ENCODE results near the gene VAPA. TPM values are rescaled to one million over a fixed set of nuclear protein-coding genes. Genes with fewer than 3 reads are reported as not detected.

VAPA gene
- total RNA-seq, 4 donors from 2014 or later = 208 to 233 (median 221) TPM

- Histone ChIP-seq H3K27me3 (no peaks in the 10 kb centered on the region), H3K4me3 (no peak overlapping the region), H3K27ac (no peak overlapping the region), H3K36me3 (peaks cover 0 to 20% (median 0%) of the 10 kb centered on the region in 3 donors), H3K4me1 (peaks cover 6 to 75% (median 35%) of the 10 kb centered on the region in 4 donors), H3K9me3 (no peaks in the 10 kb centered on the region)
- WGBS, 2 donors = 85 to 87% methylated on average over 3 of the region's 3 CpGs
- no peak for DNase-seq (ENCODE audit: low spot score in 2 of 2)
- TF ChIP-seq CTCF (IDR thresholded peaks at IDR 0.05) (no peak), POLR2A (IDR thresholded peaks at IDR 0.05) (no peak), EP300 (IDR thresholded peaks at IDR 0.05) (no peak)
Measured at GRCh38 chr18:9930299-9930884, 16.6 kb downstream of the VAPA start.

- WGBS, 2 donors = 30 to 53% methylated on average over 1 of the region's 1 CpG
Measured at GRCh38 chr18:9931146-9931545, 17.3 kb downstream of the VAPA start.

GRCh38 chr18:9931678-9932077 lies 17.9 kb downstream of the VAPA start:
- no peak overlapping the region for H3K27ac ChIP-seq
- no peaks in the 10 kb centered on the region for H3K27me3 ChIP-seq
- 72 to 77% methylated on average over 5 of the region's 5 CpGs for WGBS, 2 donors
- no peak for DNase-seq (ENCODE audit: low spot score in 2 of 2)
- peaks cover 0 to 25% (median 2%) of the 10 kb centered on the region in 3 donors for H3K36me3 ChIP-seq
- H3K9me3 ChIP-seq = no peaks in the 10 kb centered on the region
- no peak for TF ChIP-seq EP300 (IDR thresholded peaks at IDR 0.05)
- TF ChIP-seq CTCF (IDR thresholded peaks at IDR 0.05) = no peak
- no peak for TF ChIP-seq POLR2A (IDR thresholded peaks at IDR 0.05)
- H3K4me3 ChIP-seq = no peak overlapping the region
- H3K4me1 ChIP-seq = peaks cover 0 to 62% (median 23%) of the 10 kb centered on the region in 4 donors

More at GRCh38 chr18:9931146-9931545, 17.3 kb downstream of the VAPA start:
- Histone ChIP-seq H3K9me3 (no peaks in the 10 kb centered on the region), H3K36me3 (peaks cover 0 to 20% (median 0%) of the 10 kb centered on the region in 3 donors), H3K4me3 (no peak overlapping the region), H3K27me3 (no peaks in the 10 kb centered on the region), H3K4me1 (peaks cover 2 to 67% (median 28%) of the 10 kb centered on the region in 4 donors), H3K27ac (no peak overlapping the region)
- no peak for DNase-seq (ENCODE audit: low spot score in 2 of 2)
- TF ChIP-seq POLR2A (IDR thresholded peaks at IDR 0.05) = no peak
- TF ChIP-seq EP300 (IDR thresholded peaks at IDR 0.05) = no peak
- no peak for TF ChIP-seq CTCF (IDR thresholded peaks at IDR 0.05)

GRCh38 chr18:9933865-9934264 lies 20.0 kb downstream of the VAPA start:
- WGBS, 2 donors = 88 to 94% methylated on average over 3 of the region's 3 CpGs

More at GRCh38 chr18:9933865-9934264, 20.0 kb downstream of the VAPA start:
- no peaks in the 10 kb centered on the region for H3K27me3 ChIP-seq
- no peak for TF ChIP-seq EP300 (IDR thresholded peaks at IDR 0.05)
- TF ChIP-seq POLR2A (IDR thresholded peaks at IDR 0.05) = no peak
- TF ChIP-seq CTCF (IDR thresholded peaks at IDR 0.05) = no peak
- peaks cover 0 to 40% (median 10%) of the 10 kb centered on the region in 4 donors for H3K4me1 ChIP-seq
- no peak for DNase-seq (ENCODE audit: low spot score in 2 of 2)
- H3K9me3 ChIP-seq = no peaks in the 10 kb centered on the region
- peaks cover 2 to 45% (median 5%) of the 10 kb centered on the region in 3 donors for H3K36me3 ChIP-seq
- no peak overlapping the region for H3K27ac ChIP-seq
- H3K4me3 ChIP-seq = no peak overlapping the region
